Breast epithelium (tissue), 4 donors: ENCODE results near the gene TWF2. TPM values are rescaled to one million over a fixed set of nuclear protein-coding genes. Genes with fewer than 3 reads are reported as not detected.

Source experiments
- DNase-seq, 2 donors: peaks; one replicate each; pipeline ENCODE4 v3.0.0-alpha.2; 2019; ENCODE audit warnings: low spot score in 2 of 2
- H3K27ac ChIP-seq, 2 donors: fragments of 200-600 bp; sonication (generic) in 1 of 2; one replicate each; pipeline ENCODE4 v1.5.1; 2016 to 2019; ENCODE audit warnings: mild to moderate bottlenecking in 1 of 2
- H3K27me3 ChIP-seq, 2 donors: fragments of 200-600 bp; sonication (generic) in 1 of 2; one replicate each; pipeline versions ENCODE4 v1.5.1 to v1.6.0; 2017 to 2019; ENCODE audit warnings: control low read depth in 1 of 2, mild to moderate bottlenecking in 1 of 2
- H3K36me3 ChIP-seq: fragments of 200-600 bp; one replicate; pipeline ENCODE4 v1.5.1; 2019
- H3K4me1 ChIP-seq, 2 donors: fragments of 200-600 bp; sonication (generic); one replicate each; pipeline ENCODE4 v1.5.1; 2016 to 2019; ENCODE audit warnings: control low read depth in 1 of 2
- H3K4me3 ChIP-seq, 3 donors: fragments of 200-600 bp; sonication (generic); 1 replicate in 2 of 3; 2 replicates in 1 of 3; pipeline ENCODE4 v1.5.1; 2016 to 2019; ENCODE audit warnings: mild to moderate bottlenecking in 3 of 3, moderate library complexity in 2 of 3
- H3K9me3 ChIP-seq, 2 donors: fragments of 200-600 bp; sonication (generic) in 1 of 2; one replicate each; pipeline ENCODE4 v1.5.1; 2016 to 2019; ENCODE audit warnings: control low read depth in 1 of 2
- POLR2A ChIP-seq: fragments of 450-650 bp; IDR thresholded peaks from one replicate; pipeline ENCODE4 v1.6.1; 2016; ENCODE audit warnings: antibody characterized with exemption, mild to moderate bottlenecking, moderate library complexity
- POLR2AphosphoS5 ChIP-seq, 3 donors: sonication (generic); formaldehyde crosslinking; IDR thresholded peaks; one replicate each; pipeline ENCODE4 v1.6.1; 2017; ENCODE audit warnings: antibody characterized with exemption in 3 of 3
- intact Hi-C: fragments of 100-400 bp; cut with DNase I; formaldehyde crosslinking; loops from one replicate; pipeline ENCODE4 v1.15.1; 2023; ENCODE audit warnings: low total_unique reads
- total RNA-seq, 3 donors: library from RNA; depleted of rRNA; stranded (reverse); fragments of >200 nt; gene quantifications; one replicate each; pipeline ENCODE4 v1.1.0, GENCODE V29; 2016
- TF ChIP-seq, protein P1 (sequence below), 3 donors: fragments of 450-650 bp; IDR thresholded peaks; one replicate each; pipeline ENCODE4 v1.5.1; 2016 to 2017; ENCODE audit warnings: antibody characterized with exemption in 3 of 3, mild to moderate bottlenecking in 3 of 3, moderate library complexity in 3 of 3

TWF2 gene
- total RNA-seq, 3 donors from 2014 or later, result 52.7 to 84.5 (median 65.2) TPM

DNA sequence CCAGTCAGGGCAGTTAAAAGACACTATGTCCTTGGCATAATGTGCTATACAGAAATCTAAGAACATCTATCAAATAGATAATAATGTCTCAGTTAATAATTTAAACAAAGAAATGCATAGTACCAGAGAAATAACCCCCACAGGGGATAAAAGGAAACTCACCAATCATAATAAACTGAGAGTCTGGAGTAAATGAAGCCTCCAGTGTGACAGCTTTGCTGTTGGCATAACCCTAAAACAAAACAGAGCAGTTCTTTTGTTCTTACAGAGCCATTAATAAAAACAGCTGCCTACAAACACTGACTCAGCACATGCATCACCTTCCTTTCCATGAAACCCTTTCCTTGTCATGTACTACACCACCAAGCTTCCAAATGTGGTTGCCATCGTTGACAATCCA, 20.1 kb upstream of the TWF2 start:
- Histone ChIP-seq H3K4me1 (no peaks in the 10 kb centered on the region), H3K4me3 (no peak overlapping the region), H3K27ac (no peak overlapping the region), H3K27me3 (no peaks in the 10 kb centered on the region), H3K9me3 (no peaks in the 10 kb centered on the region), H3K36me3 (peaks cover 13% of the 10 kb centered on the region)
- intact Hi-C loops, result no loop called here
- DNase-seq, result no peak
- TF ChIP-seq POLR2A, result no peak
- no peak for TF ChIP-seq POLR2AphosphoS5 (IDR thresholded peaks at IDR 0.05)
- TF ChIP-seq, protein P1, sequence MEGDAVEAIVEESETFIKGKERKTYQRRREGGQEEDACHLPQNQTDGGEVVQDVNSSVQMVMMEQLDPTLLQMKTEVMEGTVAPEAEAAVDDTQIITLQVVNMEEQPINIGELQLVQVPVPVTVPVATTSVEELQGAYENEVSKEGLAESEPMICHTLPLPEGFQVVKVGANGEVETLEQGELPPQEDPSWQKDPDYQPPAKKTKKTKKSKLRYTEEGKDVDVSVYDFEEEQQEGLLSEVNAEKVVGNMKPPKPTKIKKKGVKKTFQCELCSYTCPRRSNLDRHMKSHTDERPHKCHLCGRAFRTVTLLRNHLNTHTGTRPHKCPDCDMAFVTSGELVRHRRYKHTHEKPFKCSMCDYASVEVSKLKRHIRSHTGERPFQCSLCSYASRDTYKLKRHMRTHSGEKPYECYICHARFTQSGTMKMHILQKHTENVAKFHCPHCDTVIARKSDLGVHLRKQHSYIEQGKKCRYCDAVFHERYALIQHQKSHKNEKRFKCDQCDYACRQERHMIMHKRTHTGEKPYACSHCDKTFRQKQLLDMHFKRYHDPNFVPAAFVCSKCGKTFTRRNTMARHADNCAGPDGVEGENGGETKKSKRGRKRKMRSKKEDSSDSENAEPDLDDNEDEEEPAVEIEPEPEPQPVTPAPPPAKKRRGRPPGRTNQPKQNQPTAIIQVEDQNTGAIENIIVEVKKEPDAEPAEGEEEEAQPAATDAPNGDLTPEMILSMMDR (IDR thresholded peaks at IDR 0.05), result no peak

DNA sequence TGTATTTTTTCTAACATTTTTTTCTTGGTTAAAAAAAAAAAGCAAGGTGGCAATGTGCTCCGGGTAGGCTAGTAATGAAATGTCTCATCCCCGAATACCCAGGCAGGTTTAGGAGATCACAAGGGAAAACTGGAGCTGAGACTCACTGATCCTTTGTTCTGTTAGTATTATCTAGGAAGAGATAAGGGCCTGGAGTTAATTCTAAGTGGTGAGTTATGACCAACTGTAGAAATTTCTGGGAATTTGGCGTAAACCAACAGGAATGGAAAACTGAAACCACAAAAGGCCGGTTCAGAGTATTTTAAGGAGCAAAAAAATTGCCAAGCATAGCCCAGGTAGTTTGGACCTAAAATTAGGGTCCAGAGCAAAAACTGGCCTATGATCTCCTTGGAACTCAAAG, 19.0 kb upstream of the TWF2 start:
- Histone ChIP-seq H3K9me3 (no peaks in the 10 kb centered on the region), H3K27ac (no peak overlapping the region), H3K27me3 (no peaks in the 10 kb centered on the region), H3K4me1 (no peaks in the 10 kb centered on the region), H3K4me3 (no peak overlapping the region), H3K36me3 (peaks cover 13% of the 10 kb centered on the region)
- TF ChIP-seq POLR2AphosphoS5 (IDR thresholded peaks at IDR 0.05) (no peak), POLR2A (no peak)
- TF ChIP-seq, protein P1 (IDR thresholded peaks at IDR 0.05), result no peak
- intact Hi-C loops, result no loop called here
- no peak for DNase-seq

DNA sequence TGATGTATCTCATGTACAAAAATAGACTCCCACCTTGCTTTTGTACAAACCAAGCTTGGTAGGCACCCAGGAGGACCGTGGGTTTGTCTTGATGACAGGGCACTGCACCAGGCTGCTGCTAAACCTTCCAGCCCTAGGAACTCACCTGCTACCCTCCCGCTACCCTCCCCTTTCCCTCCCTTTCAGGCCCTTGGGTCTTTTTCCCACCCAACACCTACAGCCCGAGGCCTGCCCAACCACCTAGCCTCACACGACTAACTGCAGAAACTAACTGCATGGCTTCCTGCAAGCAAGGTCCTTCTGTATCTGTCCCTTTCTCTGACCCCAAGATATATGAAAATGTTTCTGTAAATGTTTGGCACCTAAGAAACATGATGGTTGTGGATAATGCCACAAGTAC, 17.7 kb upstream of the TWF2 start:
- no peak for DNase-seq
- intact Hi-C loops, result no loop called here
- Histone ChIP-seq H3K9me3 (no peaks in the 10 kb centered on the region), H3K36me3 (peaks cover 13% of the 10 kb centered on the region), H3K27ac (no peak overlapping the region), H3K27me3 (no peaks in the 10 kb centered on the region), H3K4me1 (no peaks in the 10 kb centered on the region), H3K4me3 (no peak overlapping the region)
- TF ChIP-seq POLR2AphosphoS5 (IDR thresholded peaks at IDR 0.05), result no peak
- no peak for TF ChIP-seq POLR2A
- TF ChIP-seq, protein P1 (IDR thresholded peaks at IDR 0.05), result no peak

DNA sequence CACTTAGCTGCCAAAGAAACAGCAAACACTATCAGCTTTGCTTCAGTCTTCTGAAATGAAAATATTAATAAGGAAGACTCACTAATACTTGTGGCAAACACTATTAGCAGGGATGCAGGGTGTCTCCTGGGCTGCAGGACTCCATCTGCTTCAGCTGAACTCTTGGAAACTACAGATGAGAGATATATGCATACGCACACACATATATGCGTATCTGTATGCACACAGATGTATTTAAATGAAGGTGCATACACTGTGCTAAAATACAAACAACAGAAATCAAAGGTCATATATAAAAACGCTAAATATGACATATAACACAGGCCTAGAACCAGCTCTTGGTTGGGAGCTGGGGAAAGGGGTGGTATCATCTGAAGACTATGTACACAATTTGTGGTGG, 17.2 kb upstream of the TWF2 start:
- Histone ChIP-seq H3K27ac (no peak overlapping the region), H3K4me1 (no peaks in the 10 kb centered on the region), H3K9me3 (no peaks in the 10 kb centered on the region), H3K4me3 (no peak overlapping the region), H3K27me3 (no peaks in the 10 kb centered on the region), H3K36me3 (peaks cover 13% of the 10 kb centered on the region)
- TF ChIP-seq POLR2A, result no peak
- TF ChIP-seq, protein P1 (IDR thresholded peaks at IDR 0.05), result no peak
- no peak for TF ChIP-seq POLR2AphosphoS5 (IDR thresholded peaks at IDR 0.05)
- intact Hi-C loops, result no loop called here
- no peak for DNase-seq

DNA sequence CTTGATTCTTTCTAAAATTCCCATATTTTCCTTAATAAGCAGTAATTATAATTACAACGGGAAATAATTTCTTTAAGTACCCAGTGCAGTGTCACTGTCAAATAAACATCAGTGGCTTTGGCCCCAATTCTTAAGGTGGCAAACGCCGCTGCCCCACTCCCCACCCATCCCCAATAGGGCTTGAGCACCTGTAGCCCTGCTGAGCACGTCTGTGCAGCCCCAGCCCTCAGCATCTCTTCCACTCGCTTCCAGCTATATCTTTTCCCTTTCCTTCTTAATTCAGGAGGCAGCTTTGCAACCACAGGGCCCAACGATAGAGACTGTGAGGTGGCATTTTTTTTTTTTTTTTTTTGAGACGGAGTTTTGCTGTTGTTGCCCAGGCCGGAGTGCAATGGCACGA, 15.7 kb upstream of the TWF2 start:
- TF ChIP-seq POLR2A, result no peak
- TF ChIP-seq, protein P1 (IDR thresholded peaks at IDR 0.05), result no peak
- intact Hi-C loops, result no loop called here
- no peaks in the 10 kb centered on the region for H3K4me1 ChIP-seq
- no peak for DNase-seq
- no peaks in the 10 kb centered on the region for H3K27me3 ChIP-seq
- H3K36me3 ChIP-seq, result peaks cover 11% of the 10 kb centered on the region
- H3K9me3 ChIP-seq, result no peaks in the 10 kb centered on the region
- H3K4me3 ChIP-seq, result no peak overlapping the region
- H3K27ac ChIP-seq, result no peak overlapping the region
